ENCODE measurements around the gene SMIM5. TPM values are rescaled to one million over a fixed set of nuclear protein-coding genes. Genes with fewer than 3 reads are reported as not detected.
A peak's percentile ranks its signal among the peaks of the same experiment; 100 is the strongest.

The SMIM5 gene
- polyA plus RNA-seq, 1 donor (not counting 4 experiments of a cell fraction or from before 2014, with no cell fraction given) = 0.24 TPM

DNA sequence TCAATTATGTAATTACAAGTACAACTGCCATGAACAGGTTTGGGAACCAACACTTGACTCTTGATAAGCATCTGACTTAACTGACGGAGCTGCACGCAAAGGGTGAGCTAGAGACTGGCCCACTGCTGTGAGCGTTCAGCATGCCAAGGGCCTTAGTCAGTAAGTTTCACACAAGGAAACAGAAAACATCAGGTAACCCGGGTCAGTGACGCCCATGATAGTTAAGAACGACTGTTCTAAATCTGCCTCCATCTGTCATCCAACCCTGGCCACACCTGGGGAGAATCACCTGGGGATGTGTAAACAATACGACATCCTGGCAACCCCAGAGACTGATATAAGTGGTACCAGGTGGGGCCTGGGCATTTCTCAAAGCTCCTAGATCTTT is 12.3 kb downstream of the SMIM5 start:
- Histone ChIP-seq H4K20me1 (ENCODE audit: control insufficient read depth, extremely low read depth, insufficient read depth, low read length) (no peaks in the 10 kb centered on the region), H3K27me3 (ENCODE audit: control insufficient read depth, extremely low read depth, insufficient read depth, low read length) (no peaks in the 10 kb centered on the region), H3K4me2 (ENCODE audit: control insufficient read depth, extremely low read depth, insufficient read depth, low read depth, low read length) (peak overlapping the region; percentile 82), H3K9ac (ENCODE audit: control insufficient read depth, extremely low read depth, insufficient read depth, low read length) (peak overlapping the region; percentile 85), H3K4me1 (ENCODE audit: control insufficient read depth, extremely low read depth, insufficient read depth, low read length) (peaks cover 45% of the 10 kb centered on the region), H3K4me3 (ENCODE audit: control insufficient read depth in 2 of 3, extremely low read depth in 1 of 3, insufficient read depth in 2 of 3, low read depth in 1 of 3, low read length in 3 of 3) (peak overlapping the region in 1 of 3 experiments; percentile 25), H2AFZ (ENCODE audit: control insufficient read depth, low read length) (no peak overlapping the region), H3K79me2 (ENCODE audit: control insufficient read depth, insufficient read depth, low read length) (no peaks in the 10 kb centered on the region), H3K27ac (ENCODE audit: control insufficient read depth, insufficient read depth, low read length) (peak overlapping the region; percentile 99), H3K9me1 (ENCODE audit: control insufficient read depth, extremely low read depth, insufficient read depth, low read length) (peaks cover 2% of the 10 kb centered on the region), H3K36me3 (ENCODE audit: control insufficient read depth in 2 of 2, extremely low read depth in 1 of 2, insufficient read depth in 2 of 2, low read length in 2 of 2) (peaks cover 8 to 21% of the 10 kb centered on the region in 2 experiments), H3K9me3 (ENCODE audit: control insufficient read depth, low read depth, low read length) (no peaks in the 10 kb centered on the region)
- DNase-seq (ENCODE audit: low read depth, low spot score) (peak; percentile 92), FAIRE-seq (peak; percentile 99)
- dilution Hi-C loops (cut with MboI; ENCODE audit: extremely low pct_ligation_motif_present, low sequenced_read_pairs) = no loop called here
- TF ChIP-seq, protein P1, sequence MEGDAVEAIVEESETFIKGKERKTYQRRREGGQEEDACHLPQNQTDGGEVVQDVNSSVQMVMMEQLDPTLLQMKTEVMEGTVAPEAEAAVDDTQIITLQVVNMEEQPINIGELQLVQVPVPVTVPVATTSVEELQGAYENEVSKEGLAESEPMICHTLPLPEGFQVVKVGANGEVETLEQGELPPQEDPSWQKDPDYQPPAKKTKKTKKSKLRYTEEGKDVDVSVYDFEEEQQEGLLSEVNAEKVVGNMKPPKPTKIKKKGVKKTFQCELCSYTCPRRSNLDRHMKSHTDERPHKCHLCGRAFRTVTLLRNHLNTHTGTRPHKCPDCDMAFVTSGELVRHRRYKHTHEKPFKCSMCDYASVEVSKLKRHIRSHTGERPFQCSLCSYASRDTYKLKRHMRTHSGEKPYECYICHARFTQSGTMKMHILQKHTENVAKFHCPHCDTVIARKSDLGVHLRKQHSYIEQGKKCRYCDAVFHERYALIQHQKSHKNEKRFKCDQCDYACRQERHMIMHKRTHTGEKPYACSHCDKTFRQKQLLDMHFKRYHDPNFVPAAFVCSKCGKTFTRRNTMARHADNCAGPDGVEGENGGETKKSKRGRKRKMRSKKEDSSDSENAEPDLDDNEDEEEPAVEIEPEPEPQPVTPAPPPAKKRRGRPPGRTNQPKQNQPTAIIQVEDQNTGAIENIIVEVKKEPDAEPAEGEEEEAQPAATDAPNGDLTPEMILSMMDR (optimal IDR thresholded peaks at IDR 0.05 in 1 of 3, IDR thresholded peaks at IDR 0.05 in 1 of 3, conservative IDR thresholded peaks at IDR 0.05 in 1 of 3; ENCODE audit: extremely low read depth in 1 of 3, insufficient read depth in 2 of 3, low read length in 3 of 3) = no peak
- no peak for TF ChIP-seq EZH2 (IDR thresholded peaks at IDR 0.05; ENCODE audit: low read length)

- peak overlapping the region; percentile 99 for H3K27ac ChIP-seq (ENCODE audit: control insufficient read depth, insufficient read depth, low read length)
Measured at GRCh38 chr17:75645889-75646637, 12.8 kb downstream of the SMIM5 start.

More at GRCh38 chr17:75645889-75646637, 12.8 kb downstream of the SMIM5 start:
- Histone ChIP-seq H3K9me3 (ENCODE audit: control insufficient read depth, low read depth, low read length) (no peaks in the 10 kb centered on the region), H3K79me2 (ENCODE audit: control insufficient read depth, insufficient read depth, low read length) (no peaks in the 10 kb centered on the region), H3K9ac (ENCODE audit: control insufficient read depth, extremely low read depth, insufficient read depth, low read length) (peak overlapping the region; percentile 85), H3K36me3 (ENCODE audit: control insufficient read depth in 2 of 2, extremely low read depth in 1 of 2, insufficient read depth in 2 of 2, low read length in 2 of 2) (peaks cover 10 to 26% of the 10 kb centered on the region in 2 experiments), H3K4me1 (ENCODE audit: control insufficient read depth, extremely low read depth, insufficient read depth, low read length) (peaks cover 44% of the 10 kb centered on the region), H3K9me1 (ENCODE audit: control insufficient read depth, extremely low read depth, insufficient read depth, low read length) (peaks cover 2% of the 10 kb centered on the region), H3K4me3 (ENCODE audit: control insufficient read depth in 2 of 3, extremely low read depth in 1 of 3, insufficient read depth in 2 of 3, low read depth in 1 of 3, low read length in 3 of 3) (peak overlapping the region in 2 of 3 experiments; percentile 13 to 25), H2AFZ (ENCODE audit: control insufficient read depth, low read length) (no peak overlapping the region), H3K4me2 (ENCODE audit: control insufficient read depth, extremely low read depth, insufficient read depth, low read depth, low read length) (peak overlapping the region; percentile 82), H4K20me1 (ENCODE audit: control insufficient read depth, extremely low read depth, insufficient read depth, low read length) (no peaks in the 10 kb centered on the region), H3K27me3 (ENCODE audit: control insufficient read depth, extremely low read depth, insufficient read depth, low read length) (no peaks in the 10 kb centered on the region)
- DNase-seq (ENCODE audit: low read depth, low spot score) (no peak), FAIRE-seq (no peak)
- dilution Hi-C loops (cut with MboI; ENCODE audit: extremely low pct_ligation_motif_present, low sequenced_read_pairs) = no loop called here
- TF ChIP-seq, protein P1 (optimal IDR thresholded peaks at IDR 0.05 in 1 of 3, IDR thresholded peaks at IDR 0.05 in 1 of 3, conservative IDR thresholded peaks at IDR 0.05 in 1 of 3; ENCODE audit: extremely low read depth in 1 of 3, insufficient read depth in 2 of 3, low read length in 3 of 3) = no peak

Data from keratinocyte (primary cell).